Chondrocyte (in vitro differentiated cells): ENCODE measurements around the gene PIK3R3. TPM values are rescaled to one million over a fixed set of nuclear protein-coding genes. Genes with fewer than 3 reads are reported as not detected.

Experiments
- DNase-seq: peaks from one replicate; pipeline ENCODE4 v3.0.0; 2021; ENCODE audit warnings: mixed read lengths, low spot score
- H3K27ac Mint-ChIP-seq: one replicate; pipeline ENCODE4 v1.8.0; 2021; ENCODE audit warnings: mild to moderate bottlenecking, moderate library complexity, mixed read lengths; ENCODE audit not compliant: unreplicated experiment
- H3K27me3 Mint-ChIP-seq: 2 replicates; pipeline ENCODE4 v1.8.0; 2021; ENCODE audit warnings: low read depth, mixed read lengths
- H3K36me3 Mint-ChIP-seq: 2 replicates; pipeline ENCODE4 v1.8.0; 2021; ENCODE audit warnings: low read depth, mixed read lengths
- H3K4me1 Mint-ChIP-seq: 2 replicates; pipeline ENCODE4 v1.8.0; 2021; ENCODE audit warnings: low read depth, mild to moderate bottlenecking, mixed read lengths
- H3K4me3 Mint-ChIP-seq: one replicate; pipeline ENCODE4 v1.8.0; 2021; ENCODE audit warnings: mild to moderate bottlenecking, moderate library complexity, mixed read lengths; ENCODE audit not compliant: unreplicated experiment
- H3K9me3 Mint-ChIP-seq: 2 replicates; pipeline ENCODE4 v1.8.0; 2021; ENCODE audit warnings: low read depth, mixed read lengths
- CTCF ChIP-seq: fragments of 200-600 bp; sonication (generic); IDR thresholded peaks from 2 replicates; pipeline ENCODE4 v1.5.0; 2021; ENCODE audit warnings: antibody characterized with exemption, mild to moderate bottlenecking, moderate library complexity
- total RNA-seq: library from RNA; stranded (reverse); gene quantifications from 3 replicates; pipeline ENCODE4 v1.2.1, GENCODE V29; 2021

The PIK3R3 gene
- total RNA-seq, 1 donor from 2014 or later = 23.4 TPM

GRCh38 chr1:46176211-46176865 lies 43.9 kb upstream of the PIK3R3 start, which contains the start of gene P3R3URF:
P3R3URF (minus strand) TSS chr1:46176488; CDS start chr1:46176471, 17 bp downstream.
- Mint-ChIP-seq H3K27ac (no peak within 1 kb of the TSS), H3K27me3 (no peaks in the 10 kb centered on the region), H3K36me3 (no peaks in the 10 kb centered on the region), H3K4me3 (no peak within 1 kb of the TSS), H3K4me1 (peaks cover 3% of the 10 kb centered on the region), H3K9me3 (no peaks in the 10 kb centered on the region)
- DNase-seq = no peak
- TF ChIP-seq CTCF = no peak

GRCh38 chr1:46175243-46175642 lies 42.8 kb upstream of the PIK3R3 start:
- no peaks in the 10 kb centered on the region for H3K36me3 Mint-ChIP-seq
- H3K27me3 Mint-ChIP-seq = no peaks in the 10 kb centered on the region
- TF ChIP-seq CTCF = no peak
- H3K27ac Mint-ChIP-seq = no peak overlapping the region
- no peak for DNase-seq
- H3K4me1 Mint-ChIP-seq = peaks cover 6% of the 10 kb centered on the region
- no peaks in the 10 kb centered on the region for H3K9me3 Mint-ChIP-seq
- H3K4me3 Mint-ChIP-seq = no peak overlapping the region

GRCh38 chr1:46174448-46175231 lies 42.2 kb upstream of the PIK3R3 start, which contains the start of gene TSPAN1:
TSPAN1 (plus strand) TSS chr1:46175087; CDS start chr1:46181108, 6,021 bp downstream.
- H3K4me3 Mint-ChIP-seq = no peak within 1 kb of the TSS
- no peak for TF ChIP-seq CTCF
- H3K27me3 Mint-ChIP-seq = no peaks in the 10 kb centered on the region
- H3K9me3 Mint-ChIP-seq = no peaks in the 10 kb centered on the region
- H3K4me1 Mint-ChIP-seq = peaks cover 6% of the 10 kb centered on the region
- DNase-seq = no peak
- no peaks in the 10 kb centered on the region for H3K36me3 Mint-ChIP-seq
- H3K27ac Mint-ChIP-seq = no peak within 1 kb of the TSS

GRCh38 chr1:46173361-46173856 lies 41.0 kb upstream of the PIK3R3 start:
- no peak for DNase-seq
- Mint-ChIP-seq H3K36me3 (no peaks in the 10 kb centered on the region), H3K4me3 (no peak overlapping the region), H3K4me1 (peaks cover 6% of the 10 kb centered on the region), H3K27ac (no peak overlapping the region), H3K27me3 (no peaks in the 10 kb centered on the region), H3K9me3 (no peaks in the 10 kb centered on the region)
- peak; percentile 35 for TF ChIP-seq CTCF

GRCh38 chr1:46172321-46172720 lies 39.9 kb upstream of the PIK3R3 start:
- Mint-ChIP-seq H3K36me3 (no peaks in the 10 kb centered on the region), H3K4me3 (no peak overlapping the region), H3K27ac (no peak overlapping the region), H3K9me3 (no peaks in the 10 kb centered on the region), H3K4me1 (peaks cover 6% of the 10 kb centered on the region), H3K27me3 (no peaks in the 10 kb centered on the region)
- TF ChIP-seq CTCF = no peak
- no peak for DNase-seq
